Kidney epithelial cell (primary cell): Measurements from ENCODE around the gene KRTAP5-8. TPM values are rescaled to one million over a fixed set of nuclear protein-coding genes. Genes with fewer than 3 reads are reported as not detected.

Experiments
- DNase-seq: peaks from one replicate; pipeline ENCODE4 v3.0.0-alpha.2; 2010; ENCODE audit warnings: low read depth
- H3K27me3 ChIP-seq: 2 replicates; pipeline ENCODE4 v1.6.0; 2011; ENCODE audit warnings: low read length; ENCODE audit not compliant: control insufficient read depth, insufficient read depth
- H3K36me3 ChIP-seq: 2 replicates; pipeline ENCODE4 v1.5.1; 2011; ENCODE audit warnings: low read length; ENCODE audit not compliant: control insufficient read depth, insufficient read depth
- H3K4me3 ChIP-seq: 2 replicates; pipeline ENCODE4 v1.5.1; 2011; ENCODE audit warnings: low read depth, mild to moderate bottlenecking, control low read depth, low read length
- total RNA-seq: library from RNA; depleted of rRNA; stranded (reverse); fragments of >200 nt; gene quantifications from 2 replicates; pipeline ENCODE4 v1.2.3, GENCODE V29; 2015
- TF ChIP-seq, protein P1 (sequence below): IDR thresholded peaks from 2 replicates; pipeline ENCODE4 v1.5.1; 2011; ENCODE audit warnings: mild to moderate bottlenecking, moderate library complexity, low read length, control low read depth, inconsistent platforms; ENCODE audit not compliant: insufficient read depth, poor library complexity, severe bottlenecking

Gene KRTAP5-8
- total RNA-seq, 1 donor from 2014 or later = not detected

DNA sequence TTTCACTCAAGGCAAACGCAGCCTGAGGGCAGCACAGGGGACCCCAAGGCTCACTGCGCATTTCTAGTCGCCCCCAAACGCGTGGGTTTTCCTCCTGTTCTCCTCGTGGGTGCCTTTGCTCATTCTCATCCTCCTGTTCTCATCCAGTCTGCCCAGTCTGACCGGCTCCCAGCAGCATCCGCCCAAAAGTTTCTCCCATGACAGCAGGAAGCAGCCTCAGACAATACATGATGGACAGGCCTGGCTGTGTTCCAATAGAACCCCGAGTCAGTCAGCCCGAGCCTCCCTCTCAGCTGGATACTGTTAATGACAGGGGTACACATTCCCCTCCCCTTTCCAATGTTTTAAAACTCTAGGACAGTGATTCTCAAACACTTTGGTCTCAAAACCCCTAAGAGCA, 33.3 kb upstream of the KRTAP5-8 start:
- Histone ChIP-seq H3K36me3 (no peaks in the 10 kb centered on the region), H3K4me3 (no peak overlapping the region), H3K27me3 (no peaks in the 10 kb centered on the region)
- no peak for DNase-seq
- TF ChIP-seq, protein P1, sequence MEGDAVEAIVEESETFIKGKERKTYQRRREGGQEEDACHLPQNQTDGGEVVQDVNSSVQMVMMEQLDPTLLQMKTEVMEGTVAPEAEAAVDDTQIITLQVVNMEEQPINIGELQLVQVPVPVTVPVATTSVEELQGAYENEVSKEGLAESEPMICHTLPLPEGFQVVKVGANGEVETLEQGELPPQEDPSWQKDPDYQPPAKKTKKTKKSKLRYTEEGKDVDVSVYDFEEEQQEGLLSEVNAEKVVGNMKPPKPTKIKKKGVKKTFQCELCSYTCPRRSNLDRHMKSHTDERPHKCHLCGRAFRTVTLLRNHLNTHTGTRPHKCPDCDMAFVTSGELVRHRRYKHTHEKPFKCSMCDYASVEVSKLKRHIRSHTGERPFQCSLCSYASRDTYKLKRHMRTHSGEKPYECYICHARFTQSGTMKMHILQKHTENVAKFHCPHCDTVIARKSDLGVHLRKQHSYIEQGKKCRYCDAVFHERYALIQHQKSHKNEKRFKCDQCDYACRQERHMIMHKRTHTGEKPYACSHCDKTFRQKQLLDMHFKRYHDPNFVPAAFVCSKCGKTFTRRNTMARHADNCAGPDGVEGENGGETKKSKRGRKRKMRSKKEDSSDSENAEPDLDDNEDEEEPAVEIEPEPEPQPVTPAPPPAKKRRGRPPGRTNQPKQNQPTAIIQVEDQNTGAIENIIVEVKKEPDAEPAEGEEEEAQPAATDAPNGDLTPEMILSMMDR = no peak

DNA sequence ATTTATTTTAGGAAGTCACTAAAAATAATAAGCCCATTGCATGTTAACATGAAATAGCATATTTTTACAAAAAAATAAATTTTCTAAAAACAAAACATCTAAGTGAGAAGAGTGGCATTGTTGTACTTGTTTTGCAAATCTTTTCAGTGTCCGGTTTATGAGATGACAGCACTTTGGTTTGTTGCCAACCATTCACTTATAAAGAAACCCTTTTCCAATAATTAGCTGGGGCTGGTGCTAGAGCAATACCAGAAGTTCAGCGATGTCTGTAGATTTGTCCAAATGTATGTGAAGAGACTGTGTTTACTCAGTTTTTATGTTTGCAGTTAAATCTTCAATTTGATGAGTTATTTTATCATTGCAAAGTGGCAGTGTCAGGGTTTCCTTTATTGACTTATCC, 32.8 kb upstream of the KRTAP5-8 start:
- H3K27me3 ChIP-seq = no peaks in the 10 kb centered on the region
- H3K36me3 ChIP-seq = no peaks in the 10 kb centered on the region
- TF ChIP-seq, protein P1 = no peak
- no peak overlapping the region for H3K4me3 ChIP-seq
- DNase-seq = no peak

DNA sequence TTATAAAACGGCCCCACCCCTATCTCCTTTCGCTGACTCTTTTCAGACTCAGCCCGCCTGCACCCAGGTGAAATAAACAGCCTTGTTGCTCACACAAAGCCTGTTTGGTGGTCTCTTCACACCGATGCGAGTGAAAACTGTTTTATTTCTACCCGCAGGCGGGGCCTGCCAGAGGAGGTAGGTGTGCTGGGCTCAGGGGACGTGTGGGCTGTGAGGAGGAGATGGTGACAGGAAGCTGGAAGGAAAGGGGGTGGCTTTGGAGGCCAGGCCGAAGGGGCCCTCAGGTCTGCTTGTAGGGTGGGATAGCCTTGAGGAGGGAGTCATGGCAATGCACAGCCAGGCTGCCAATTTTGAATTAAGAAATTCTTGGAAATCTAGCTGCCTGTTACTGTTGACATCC, 32.0 kb upstream of the KRTAP5-8 start:
- TF ChIP-seq, protein P1 = no peak
- DNase-seq = no peak
- Histone ChIP-seq H3K4me3 (no peak overlapping the region), H3K27me3 (no peaks in the 10 kb centered on the region), H3K36me3 (no peaks in the 10 kb centered on the region)

DNA sequence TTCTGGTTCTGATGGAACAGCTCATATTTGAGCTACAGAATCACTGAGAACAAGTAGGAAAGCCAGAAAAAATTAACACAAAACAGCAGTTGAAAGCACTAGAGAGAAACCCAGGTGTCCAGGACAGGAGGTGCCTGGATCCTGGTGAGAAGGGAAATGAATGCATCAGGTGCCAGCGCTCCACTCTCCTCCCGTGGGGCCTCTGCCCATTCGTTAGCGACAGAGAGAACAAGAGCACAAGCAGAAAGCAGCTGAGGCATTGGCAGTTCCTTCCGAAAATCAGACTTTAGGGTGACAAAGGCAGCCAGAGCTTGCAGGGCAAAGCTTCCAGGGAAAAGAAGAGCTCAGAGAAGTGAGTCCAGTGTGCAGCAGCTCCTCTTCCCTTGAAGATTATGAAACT, 30.7 kb upstream of the KRTAP5-8 start:
- Histone ChIP-seq H3K27me3 (no peaks in the 10 kb centered on the region), H3K36me3 (no peaks in the 10 kb centered on the region), H3K4me3 (no peak overlapping the region)
- DNase-seq = no peak
- TF ChIP-seq, protein P1 = no peak

DNA sequence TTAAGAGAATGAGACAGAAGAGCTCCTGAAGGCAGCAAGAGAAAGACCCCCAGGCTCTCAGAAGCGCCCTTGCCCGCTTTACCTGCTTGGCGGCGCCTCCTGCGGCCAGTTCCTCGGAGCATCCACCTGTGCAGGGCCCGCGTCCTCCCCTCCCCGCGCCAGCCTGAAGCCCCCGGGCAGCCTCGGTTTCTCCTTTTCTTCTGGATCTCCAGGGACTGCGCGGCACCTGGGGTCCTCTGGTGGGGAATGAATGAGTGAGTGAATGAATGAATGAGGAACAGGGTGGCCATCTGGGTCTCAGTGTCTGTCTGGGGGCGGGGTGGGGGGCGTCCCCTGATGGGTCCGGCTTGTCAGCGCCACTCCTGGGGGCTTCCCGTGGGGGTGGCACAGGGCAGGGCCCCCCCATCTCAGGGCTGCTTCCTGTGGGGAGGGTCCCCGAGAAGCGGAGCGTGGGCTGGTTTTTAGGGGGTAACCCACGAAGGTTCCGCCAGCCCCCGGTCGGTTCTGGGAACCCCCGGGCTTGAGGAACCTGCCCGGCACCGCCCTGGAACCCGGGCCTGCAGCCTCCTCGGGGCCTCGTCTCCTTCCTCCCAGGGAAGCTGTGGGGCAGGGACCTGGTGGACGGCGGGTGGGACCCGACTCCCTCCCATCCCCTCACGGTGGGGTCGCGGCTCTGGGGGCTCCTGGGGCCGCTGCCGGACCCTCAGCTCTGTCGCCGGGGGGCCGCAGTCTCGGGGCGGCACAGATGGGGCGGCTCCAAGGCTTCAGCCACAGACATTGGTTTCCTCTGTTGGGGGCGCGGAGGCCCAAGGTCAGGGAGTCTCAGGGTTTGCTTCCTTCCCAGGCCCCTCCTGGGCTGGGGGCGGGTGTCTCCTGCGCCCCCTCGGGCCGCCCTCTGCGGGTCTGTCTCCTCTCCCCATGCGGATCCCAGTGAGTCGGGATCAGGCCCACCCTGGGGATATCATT, 19.0 kb upstream of the KRTAP5-8 start:
- H3K27me3 ChIP-seq = no peaks in the 10 kb centered on the region
- DNase-seq = no peak
- H3K4me3 ChIP-seq = no peak overlapping the region
- TF ChIP-seq, protein P1 = no peak
- H3K36me3 ChIP-seq = no peaks in the 10 kb centered on the region
